HepG2 (cell line): ENCODE data around the gene PNLDC1. TPM values are rescaled to one million over a fixed set of nuclear protein-coding genes. Genes with fewer than 3 reads are reported as not detected.

ENCODE experiments used
- FOXM1 ChIP-seq: sonication (generic); formaldehyde crosslinking; IDR thresholded peaks from 2 replicates; pipeline ENCODE4 v1.5.0; 2020; ENCODE audit warnings: missing genetic modification reagents
- GATA4 ChIP-seq: sonication (generic); IDR thresholded peaks from 2 replicates; pipeline ENCODE4 v1.6.1; 2016; ENCODE audit warnings: antibody characterized with exemption, low read depth, borderline replicate concordance
- HIVEP1 ChIP-seq: sonication (generic); formaldehyde crosslinking; IDR thresholded peaks from 2 replicates; pipeline ENCODE4 v1.4.0; 2020; ENCODE audit warnings: mild to moderate bottlenecking, missing genetic modification reagents
- HNF4G ChIP-seq, 2 experiments: sonication (generic) in 1 of 2; formaldehyde crosslinking in 1 of 2; IDR thresholded peaks; 2 replicates each; pipeline versions ENCODE4 v1.4.0 to v1.6.1; 2011 to 2020; ENCODE audit warnings: borderline replicate concordance in 2 of 2, low read depth in 2 of 2, mild to moderate bottlenecking in 2 of 2, low read length in 1 of 2, missing genetic modification reagents in 1 of 2, moderate library complexity in 1 of 2
- MEF2D ChIP-seq: sonication (generic); formaldehyde crosslinking; IDR thresholded peaks from 2 replicates; pipeline ENCODE4 v1.5.1; 2020; ENCODE audit warnings: mild to moderate bottlenecking, missing genetic modification reagents
- MTF1 ChIP-seq: sonication (generic); formaldehyde crosslinking; IDR thresholded peaks from 2 replicates; pipeline ENCODE4 v1.5.0; 2020; ENCODE audit warnings: missing genetic modification reagents
- POGZ ChIP-seq: sonication (generic); formaldehyde crosslinking; IDR thresholded peaks from 2 replicates; pipeline ENCODE4 v1.4.0; 2020; ENCODE audit warnings: mild to moderate bottlenecking, missing genetic modification reagents
- RXRA ChIP-seq: sonication (generic); formaldehyde crosslinking; IDR thresholded peaks from 2 replicates; pipeline ENCODE4 v1.5.1; 2020; ENCODE audit warnings: missing genetic modification reagents
- SP1 ChIP-seq, 2 experiments: fragments of 450-650 bp in 1 of 2; sonication (generic) in 1 of 2; formaldehyde crosslinking in 1 of 2; IDR thresholded peaks; 2 replicates each; pipeline versions ENCODE4 v1.4.0 to v1.6.1; 2016 to 2020; ENCODE audit warnings: missing genetic modification reagents in 1 of 2
- ZBTB1 ChIP-seq: sonication (generic); formaldehyde crosslinking; IDR thresholded peaks from 2 replicates; pipeline ENCODE4 v1.4.0; 2020; ENCODE audit warnings: missing genetic modification reagents, borderline replicate concordance
- ZNF24 ChIP-seq: fragments of 450-650 bp; IDR thresholded peaks from 2 replicates; pipeline ENCODE4 v1.6.1; 2017; ENCODE audit warnings: antibody characterized with exemption, mild to moderate bottlenecking
- ZNF317 ChIP-seq: sonication (generic); formaldehyde crosslinking; IDR thresholded peaks from 2 replicates; pipeline ENCODE4 v1.5.0; 2020; ENCODE audit warnings: mild to moderate bottlenecking, missing genetic modification reagents
- ZNF619 ChIP-seq: sonication (generic); formaldehyde crosslinking; IDR thresholded peaks from 2 replicates; pipeline ENCODE4 v1.4.0; 2020; ENCODE audit warnings: mild to moderate bottlenecking, missing genetic modification reagents
- ZNF7 ChIP-seq: IDR thresholded peaks from 2 replicates; pipeline ENCODE4 v1.6.1; 2016; ENCODE audit warnings: missing biosample characterization, missing genetic modification reagents
- polyA plus RNA-seq, 8 experiments: library from polyadenylated mRNA; depleted of rRNA in 3 of 8; stranded (reverse) in 7 of 8; unstranded in 1 of 8; fragments of >200 nt; fragmentation: Illumina TruSeq in 4 of 8; extraction: Trizol in 4 of 8; gene quantifications; 2 replicates each; pipeline versions ENCODE4 v1.2.1 to v1.2.3, GENCODE V29; 2011 to 2016; ENCODE audit warnings: low read depth in 4 of 8, missing spikeins in 1 of 8, mixed read lengths in 1 of 8; ENCODE audit not compliant: insufficient read depth in 1 of 8
- total RNA-seq, 5 experiments: library from RNA; depleted of rRNA; stranded (reverse); fragments of >200 nt; fragmentation: Illumina TruSeq; extraction: Trizol; gene quantifications; 2 replicates each; pipeline ENCODE4 v1.2.3, GENCODE V29; 2016; ENCODE audit warnings: low read depth in 1 of 5
- TF ChIP-seq, protein P1 (sequence below): sonication (generic); formaldehyde crosslinking; IDR thresholded peaks from 2 replicates; pipeline ENCODE4 v1.4.0; 2020; ENCODE audit warnings: missing genetic modification reagents
- TF ChIP-seq, protein P2 (sequence below): sonication (generic); formaldehyde crosslinking; IDR thresholded peaks from 2 replicates; pipeline ENCODE4 v1.8.1; 2023; ENCODE audit warnings: mild to moderate bottlenecking, moderate library complexity, missing genetic modification reagents
- TF ChIP-seq, protein P3 (sequence below): sonication (generic); formaldehyde crosslinking; IDR thresholded peaks from 2 replicates; pipeline ENCODE4 v1.4.0; 2020; ENCODE audit warnings: missing genetic modification reagents
- TF ChIP-seq, protein P4 (sequence below): sonication (generic); formaldehyde crosslinking; IDR thresholded peaks from 2 replicates; pipeline ENCODE4 v1.8.0; 2022; ENCODE audit warnings: mild to moderate bottlenecking, missing genetic modification reagents, moderate library complexity
- TF ChIP-seq, protein P5 (sequence below): sonication (generic); formaldehyde crosslinking; IDR thresholded peaks from 2 replicates; pipeline ENCODE4 v1.5.1; 2020; ENCODE audit warnings: missing genetic modification reagents, mild to moderate bottlenecking, borderline replicate concordance

The PNLDC1 gene
- total and polyA plus RNA-seq, 2 of the 13 experiments (the other 11 are each of a cell fraction or from before 2014, with no cell fraction given) = not detected

DNA sequence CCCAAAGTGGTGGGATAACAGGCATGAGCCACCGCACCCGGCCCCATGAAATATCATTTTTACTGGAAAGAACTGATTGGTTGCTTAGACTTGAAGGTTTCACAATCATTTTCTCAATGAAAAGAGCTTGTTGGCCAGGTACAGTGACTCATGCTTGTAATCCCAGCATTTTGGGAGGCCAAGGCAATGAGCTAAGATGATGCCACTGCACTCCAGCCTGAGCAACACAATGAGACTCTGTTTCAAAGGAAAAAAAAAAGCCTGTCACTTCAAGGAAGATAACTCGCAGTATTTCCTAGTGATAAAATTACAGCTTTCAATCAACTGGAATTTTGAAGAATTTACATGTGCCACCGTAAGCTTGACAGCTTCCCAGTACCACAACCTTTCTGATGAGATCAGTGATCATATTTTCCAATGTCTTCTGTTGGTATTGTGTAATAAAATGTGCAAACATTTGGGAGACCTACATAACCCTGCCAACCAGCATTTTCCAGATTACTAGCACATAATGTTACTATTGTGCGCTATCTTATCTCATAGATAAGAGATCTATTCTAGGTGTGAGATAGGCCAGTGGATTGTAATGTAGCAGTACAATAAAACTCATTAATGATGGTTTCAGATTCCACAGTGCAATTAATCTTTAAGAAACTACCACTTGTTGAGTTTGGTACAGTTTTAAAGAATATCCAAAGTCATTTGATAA lies 7.2 kb downstream of the PNLDC1 start (continued):
- TF ChIP-seq, protein P1, sequence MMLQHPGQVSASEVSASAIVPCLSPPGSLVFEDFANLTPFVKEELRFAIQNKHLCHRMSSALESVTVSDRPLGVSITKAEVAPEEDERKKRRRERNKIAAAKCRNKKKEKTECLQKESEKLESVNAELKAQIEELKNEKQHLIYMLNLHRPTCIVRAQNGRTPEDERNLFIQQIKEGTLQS (CRISPR knock-in tag) = peak; percentile 63
- TF ChIP-seq SP1 (IDR thresholded peaks at IDR 0.05) (no peak), SP1 (CRISPR knock-in tag; IDR thresholded peaks at IDR 0.05) (no peak), FOXM1 (CRISPR knock-in tag) (no peak), ZNF24 (no peak), POGZ (CRISPR knock-in tag) (0 out of 2 replicates have a peak, but pooled peaks have one; percentile 17), GATA4 (peak; percentile 90), MEF2D (CRISPR knock-in tag) (no peak), ZNF317 (CRISPR knock-in tag) (no peak), RXRA (CRISPR knock-in tag) (no peak), MTF1 (no peak), ZBTB1 (CRISPR knock-in tag) (no peak), HNF4G (IDR thresholded peaks at IDR 0.05; ENCODE audit: borderline replicate concordance, low read depth, low read length) (no peak; the same call in 1 of the 2 replicates), HNF4G (CRISPR knock-in tag; IDR thresholded peaks at IDR 0.05; ENCODE audit: borderline replicate concordance, low read depth) (no peak), HIVEP1 (CRISPR knock-in tag) (no peak), ZNF7 (no peak), ZNF619 (CRISPR knock-in tag) (no peak)
- TF ChIP-seq, protein P2, sequence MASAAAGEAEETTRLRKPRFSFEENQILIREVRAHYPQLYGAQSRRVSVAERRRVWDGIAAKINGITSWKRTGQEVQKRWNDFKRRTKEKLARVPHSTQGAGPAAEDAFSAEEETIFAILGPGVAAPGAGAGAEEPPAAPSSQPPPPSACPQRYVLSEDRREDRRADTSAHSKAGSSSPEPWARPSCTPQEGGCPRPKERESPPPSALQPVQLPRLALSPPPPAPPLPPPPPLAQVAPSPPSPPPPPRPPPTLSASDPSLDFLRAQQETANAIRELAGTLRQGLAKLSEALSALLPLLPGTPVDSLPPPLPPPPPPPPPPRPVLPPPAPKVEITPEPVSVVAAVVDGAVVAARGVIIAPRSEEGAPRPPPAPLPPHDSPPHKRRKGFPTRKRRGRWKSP = no peak
- TF ChIP-seq, protein P3, sequence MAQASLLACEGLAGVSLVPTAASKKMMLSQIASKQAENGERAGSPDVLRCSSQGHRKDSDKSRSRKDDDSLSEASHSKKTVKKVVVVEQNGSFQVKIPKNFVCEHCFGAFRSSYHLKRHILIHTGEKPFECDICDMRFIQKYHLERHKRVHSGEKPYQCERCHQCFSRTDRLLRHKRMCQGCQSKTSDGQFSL = no peak
- TF ChIP-seq, protein P4, sequence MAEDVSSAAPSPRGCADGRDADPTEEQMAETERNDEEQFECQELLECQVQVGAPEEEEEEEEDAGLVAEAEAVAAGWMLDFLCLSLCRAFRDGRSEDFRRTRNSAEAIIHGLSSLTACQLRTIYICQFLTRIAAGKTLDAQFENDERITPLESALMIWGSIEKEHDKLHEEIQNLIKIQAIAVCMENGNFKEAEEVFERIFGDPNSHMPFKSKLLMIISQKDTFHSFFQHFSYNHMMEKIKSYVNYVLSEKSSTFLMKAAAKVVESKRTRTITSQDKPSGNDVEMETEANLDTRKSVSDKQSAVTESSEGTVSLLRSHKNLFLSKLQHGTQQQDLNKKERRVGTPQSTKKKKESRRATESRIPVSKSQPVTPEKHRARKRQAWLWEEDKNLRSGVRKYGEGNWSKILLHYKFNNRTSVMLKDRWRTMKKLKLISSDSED = no peak
- TF ChIP-seq, protein P5, sequence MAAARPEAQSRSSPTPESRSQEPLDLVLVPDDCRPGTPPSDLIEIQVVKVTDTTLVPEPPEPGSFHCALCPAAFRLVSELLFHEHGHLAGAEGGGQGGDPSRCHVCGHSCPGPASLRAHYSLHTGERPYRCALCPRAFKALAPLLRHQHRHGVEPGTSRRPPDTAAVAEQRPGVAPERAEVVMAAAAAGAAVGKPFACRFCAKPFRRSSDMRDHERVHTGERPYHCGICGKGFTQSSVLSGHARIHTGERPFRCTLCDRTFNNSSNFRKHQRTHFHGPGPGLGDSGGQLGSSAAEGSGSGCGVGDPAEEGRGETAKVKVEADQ (CRISPR knock-in tag) = no peak
